ENCODE measurements around the gene PC. TPM values are rescaled to one million over a fixed set of nuclear protein-coding genes. Genes with fewer than 3 reads are reported as not detected.
"Not testable (repeated sequence)": the region's sequence is repeated elsewhere in the genome, so short reads cannot be mapped to it uniquely, and the experiment has no call there.

Gene PC
- total and polyA plus RNA-seq, 2 experiments from 2014 or later, result 18.3 to 21.7 TPM

DNA sequence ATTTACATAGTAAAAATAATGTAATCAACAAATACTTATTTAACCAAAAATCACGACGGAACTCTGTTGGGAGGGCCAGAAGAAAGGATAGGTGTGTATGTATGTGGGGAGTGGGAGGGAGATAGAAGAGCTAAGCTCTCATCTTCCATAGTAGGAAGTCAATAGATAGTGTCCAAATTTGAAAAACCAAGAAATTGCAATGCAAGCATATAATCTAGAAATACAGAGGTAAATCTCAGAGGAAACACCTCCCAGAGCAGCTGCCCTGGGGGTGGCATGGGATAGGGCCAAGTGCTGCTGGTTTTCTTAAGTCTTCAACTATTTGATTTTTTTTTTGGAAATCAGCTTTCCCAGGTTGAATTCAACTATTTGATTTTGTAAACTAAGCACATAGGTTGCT lies 33.9 kb upstream of the PC start (continued):
- TF ChIP-seq EZH2phosphoT487 (IDR thresholded peaks at IDR 0.05; ENCODE audit: unreplicated experiment), result no peak
- no peak for TF ChIP-seq POLR2AphosphoS5 (IDR thresholded peaks at IDR 0.05; ENCODE audit: low read depth)
- no peak for TF ChIP-seq ZNF331 (CRISPR knock-in tag; IDR thresholded peaks at IDR 0.05; ENCODE audit: low read depth)
- no peak for TF ChIP-seq ZNF114 (CRISPR knock-in tag; IDR thresholded peaks at IDR 0.05)
- TF ChIP-seq CREB1 (CRISPR knock-in tag; IDR thresholded peaks at IDR 0.05; ENCODE audit: low read depth), result no peak
- no peak for TF ChIP-seq STAT1 (IDR thresholded peaks at IDR 0.05; ENCODE audit: unreplicated experiment)
- TF ChIP-seq NANOG (IDR thresholded peaks at IDR 0.05; ENCODE audit: borderline replicate concordance), result no peak
- TF ChIP-seq, protein P1, sequence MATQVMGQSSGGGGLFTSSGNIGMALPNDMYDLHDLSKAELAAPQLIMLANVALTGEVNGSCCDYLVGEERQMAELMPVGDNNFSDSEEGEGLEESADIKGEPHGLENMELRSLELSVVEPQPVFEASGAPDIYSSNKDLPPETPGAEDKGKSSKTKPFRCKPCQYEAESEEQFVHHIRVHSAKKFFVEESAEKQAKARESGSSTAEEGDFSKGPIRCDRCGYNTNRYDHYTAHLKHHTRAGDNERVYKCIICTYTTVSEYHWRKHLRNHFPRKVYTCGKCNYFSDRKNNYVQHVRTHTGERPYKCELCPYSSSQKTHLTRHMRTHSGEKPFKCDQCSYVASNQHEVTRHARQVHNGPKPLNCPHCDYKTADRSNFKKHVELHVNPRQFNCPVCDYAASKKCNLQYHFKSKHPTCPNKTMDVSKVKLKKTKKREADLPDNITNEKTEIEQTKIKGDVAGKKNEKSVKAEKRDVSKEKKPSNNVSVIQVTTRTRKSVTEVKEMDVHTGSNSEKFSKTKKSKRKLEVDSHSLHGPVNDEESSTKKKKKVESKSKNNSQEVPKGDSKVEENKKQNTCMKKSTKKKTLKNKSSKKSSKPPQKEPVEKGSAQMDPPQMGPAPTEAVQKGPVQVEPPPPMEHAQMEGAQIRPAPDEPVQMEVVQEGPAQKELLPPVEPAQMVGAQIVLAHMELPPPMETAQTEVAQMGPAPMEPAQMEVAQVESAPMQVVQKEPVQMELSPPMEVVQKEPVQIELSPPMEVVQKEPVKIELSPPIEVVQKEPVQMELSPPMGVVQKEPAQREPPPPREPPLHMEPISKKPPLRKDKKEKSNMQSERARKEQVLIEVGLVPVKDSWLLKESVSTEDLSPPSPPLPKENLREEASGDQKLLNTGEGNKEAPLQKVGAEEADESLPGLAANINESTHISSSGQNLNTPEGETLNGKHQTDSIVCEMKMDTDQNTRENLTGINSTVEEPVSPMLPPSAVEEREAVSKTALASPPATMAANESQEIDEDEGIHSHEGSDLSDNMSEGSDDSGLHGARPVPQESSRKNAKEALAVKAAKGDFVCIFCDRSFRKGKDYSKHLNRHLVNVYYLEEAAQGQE (IDR thresholded peaks at IDR 0.05; ENCODE audit: unreplicated experiment), result no peak

GRCh38 chr11:66989360-66989759 lies 31.2 kb upstream of the PC start:
- not testable (repeated sequence) for H2AFZ ChIP-seq; H3K9me2 ChIP-seq (ENCODE audit: insufficient read depth); H3K79me2 ChIP-seq (replicated peaks; ENCODE audit: insufficient read depth); H4K20me1 ChIP-seq (replicated peaks; ENCODE audit: insufficient read depth); H3F3A ChIP-seq (replicated peaks; ENCODE audit: low read depth); H3K27ac ChIP-seq (ENCODE audit: low read depth); H3K27ac Mint-ChIP-seq; H3K4me3 ChIP-seq; H3K36me3 ChIP-seq (ENCODE audit: insufficient read depth); ATAC-seq; H3K4me3 Mint-ChIP-seq; DNase-seq (ENCODE audit: low spot score); H3K27me3 ChIP-seq (ENCODE audit: insufficient read depth); H3K4me1 ChIP-seq (ENCODE audit: insufficient read depth); H3K9me3 Mint-ChIP-seq; H3K4me2 ChIP-seq
- peaks cover 12% of the 10 kb centered on the region; the same call in 1 of the 3 replicates for H3K36me3 Mint-ChIP-seq (ENCODE audit: low read depth)
- H3K27me3 Mint-ChIP-seq (ENCODE audit: insufficient read depth, low read depth, poor library complexity), result peaks cover 13% of the 10 kb centered on the region
- peaks cover 30% of the 10 kb centered on the region for H3K4me1 Mint-ChIP-seq

- not testable (repeated sequence) for H3K36me3 ChIP-seq (ENCODE audit: insufficient read depth); H3K4me3 Mint-ChIP-seq; H3K27ac ChIP-seq (ENCODE audit: low read depth); DNase-seq (ENCODE audit: low spot score); H3K4me1 ChIP-seq (ENCODE audit: insufficient read depth); H3K9me2 ChIP-seq (ENCODE audit: insufficient read depth); ATAC-seq; H3K9me3 Mint-ChIP-seq; H3K4me2 ChIP-seq; H3F3A ChIP-seq (replicated peaks; ENCODE audit: low read depth); H3K27ac Mint-ChIP-seq; H3K4me3 ChIP-seq; H3K27me3 ChIP-seq (ENCODE audit: insufficient read depth); H4K20me1 ChIP-seq (replicated peaks; ENCODE audit: insufficient read depth); H3K79me2 ChIP-seq (replicated peaks; ENCODE audit: insufficient read depth); H2AFZ ChIP-seq
- peaks cover 30% of the 10 kb centered on the region for H3K4me1 Mint-ChIP-seq
- peaks cover 12% of the 10 kb centered on the region; the same call in 1 of the 3 replicates for H3K36me3 Mint-ChIP-seq (ENCODE audit: low read depth)
- H3K27me3 Mint-ChIP-seq (ENCODE audit: insufficient read depth, low read depth, poor library complexity), result peaks cover 13% of the 10 kb centered on the region
Observed at GRCh38 chr11:66988741-66989140, 30.6 kb upstream of the PC start.
